ENCODE measurements around the gene YY2. TPM values are rescaled to one million over a fixed set of nuclear protein-coding genes. Genes with fewer than 3 reads are reported as not detected.
"Not testable (repeated sequence)": the region's sequence is repeated elsewhere in the genome, so short reads cannot be mapped to it uniquely, and the experiment has no call there.

YY2 gene
- total RNA-seq, 1 donor from 2014 or later: 2.7 TPM

- no peaks in the 10 kb centered on the region for H3K9me3 Mint-ChIP-seq
- H3K4me3 Mint-ChIP-seq: no peak overlapping the region
- H3K27me3 Mint-ChIP-seq: no peaks in the 10 kb centered on the region
- H3K4me1 Mint-ChIP-seq (ENCODE audit: unreplicated experiment): peaks cover 5% of the 10 kb centered on the region
- no peaks in the 10 kb centered on the region for H3K36me3 Mint-ChIP-seq
- TF ChIP-seq CTCF (conservative IDR thresholded peaks at IDR 0.05): no peak
- DNase-seq (ENCODE audit: extremely low spot score, unreplicated experiment): no peak
- no peak overlapping the region for H3K27ac Mint-ChIP-seq
These were observed 17.4 kb downstream of the YY2 start for GRCh38 chrX:21873063-21873775.

- H3K9me3 Mint-ChIP-seq; H3K36me3 Mint-ChIP-seq; H3K27ac Mint-ChIP-seq; H3K27me3 Mint-ChIP-seq; H3K4me1 Mint-ChIP-seq (ENCODE audit: unreplicated experiment); H3K4me3 Mint-ChIP-seq; DNase-seq (ENCODE audit: extremely low spot score, unreplicated experiment): not testable (repeated sequence)
These were observed 18.4 kb downstream of the YY2 start for GRCh38 chrX:21874182-21874581.

GRCh38 chrX:21875013-21875412 lies 19.2 kb downstream of the YY2 start:
- no peak for TF ChIP-seq CTCF (conservative IDR thresholded peaks at IDR 0.05)
- Mint-ChIP-seq H3K36me3 (peaks cover 3% of the 10 kb centered on the region), H3K4me1 (ENCODE audit: unreplicated experiment) (peaks cover 5% of the 10 kb centered on the region), H3K9me3 (no peaks in the 10 kb centered on the region), H3K27me3 (no peaks in the 10 kb centered on the region), H3K4me3 (no peak overlapping the region), H3K27ac (no peak overlapping the region)
- DNase-seq (ENCODE audit: extremely low spot score, unreplicated experiment): no peak

GRCh38 chrX:21881881-21882574 lies 26.2 kb downstream of the YY2 start:
- Mint-ChIP-seq H3K27ac (no peak overlapping the region), H3K4me1 (ENCODE audit: unreplicated experiment) (peaks cover 7% of the 10 kb centered on the region), H3K27me3 (no peaks in the 10 kb centered on the region), H3K4me3 (no peak overlapping the region), H3K9me3 (no peaks in the 10 kb centered on the region), H3K36me3 (peaks cover 3% of the 10 kb centered on the region)
- DNase-seq (ENCODE audit: extremely low spot score, unreplicated experiment): no peak
- no peak for TF ChIP-seq CTCF (conservative IDR thresholded peaks at IDR 0.05)

- Mint-ChIP-seq H3K36me3 (peaks cover 6% of the 10 kb centered on the region), H3K4me3 (no peak overlapping the region), H3K9me3 (no peaks in the 10 kb centered on the region), H3K27me3 (no peaks in the 10 kb centered on the region), H3K27ac (no peak overlapping the region), H3K4me1 (ENCODE audit: unreplicated experiment) (peaks cover 7% of the 10 kb centered on the region)
- no peak for DNase-seq (ENCODE audit: extremely low spot score, unreplicated experiment)
- TF ChIP-seq CTCF (conservative IDR thresholded peaks at IDR 0.05): no peak
These were observed 27.5 kb downstream of the YY2 start for GRCh38 chrX:21883258-21883657.

GRCh38 chrX:21885568-21885967 lies 29.8 kb downstream of the YY2 start:
- H3K27ac Mint-ChIP-seq: no peak overlapping the region
- peaks cover 3% of the 10 kb centered on the region for H3K36me3 Mint-ChIP-seq
- no peaks in the 10 kb centered on the region for H3K9me3 Mint-ChIP-seq
- no peak overlapping the region for H3K4me3 Mint-ChIP-seq
- no peaks in the 10 kb centered on the region for H3K27me3 Mint-ChIP-seq
- no peak for TF ChIP-seq CTCF (conservative IDR thresholded peaks at IDR 0.05)
- no peak for DNase-seq (ENCODE audit: extremely low spot score, unreplicated experiment)
- H3K4me1 Mint-ChIP-seq (ENCODE audit: unreplicated experiment): peaks cover 7% of the 10 kb centered on the region

Data from type B pancreatic cell (in vitro differentiated cells).